H1 (cell line): ENCODE results near the gene NEBL. TPM values are rescaled to one million over a fixed set of nuclear protein-coding genes. Genes with fewer than 3 reads are reported as not detected.

Source experiments
- CTCF ChIA-PET: fragments of 300-600 bp; sonication (Branson Sonifier 250); formaldehyde crosslinking; loops from one replicate; lab custom pipeline; 2021; ENCODE audit not compliant: partially characterized antibody; lab: Charles Lee
- POLR2A ChIA-PET: fragments of 300-600 bp; sonication (Branson Sonifier 250); formaldehyde crosslinking; loops from one replicate; lab custom pipeline; 2021; ENCODE audit warnings: inconsistent platforms; ENCODE audit not compliant: partially characterized antibody; lab: Charles Lee
- DNase-seq, 2 experiments: peaks; one replicate each; pipeline versions ENCODE4 v3.0.0 to v3.0.0-alpha.2; 2010 to 2022; ENCODE audit warnings: low spot score in 2 of 2, low read depth in 1 of 2, mixed read lengths in 1 of 2
- FAIRE-seq: peaks from 2 replicates; lab custom pipeline; 2011; peaks lifted over from hg19 to GRCh38; lab: Jason Lieb, UNC
- H2AFZ ChIP-seq: 2 replicates; pipeline ENCODE4 v1.8.1; 2012; ENCODE audit warnings: low read length, inconsistent platforms
- H2AK5ac ChIP-seq: 2 replicates; pipeline ENCODE4 v1.6.1; 2013; ENCODE audit warnings: low read depth, low read length
- H2BK120ac ChIP-seq: replicated peaks from 2 replicates; pipeline ENCODE3; 2013; ENCODE audit warnings: low read depth, low read length, inconsistent platforms
- H2BK12ac ChIP-seq: 2 replicates; pipeline ENCODE4 v1.6.1; 2013; ENCODE audit warnings: low read depth, low read length
- H2BK15ac ChIP-seq: 2 replicates; pipeline ENCODE4 v1.6.1; 2013; ENCODE audit warnings: low read length
- H2BK20ac ChIP-seq: 2 replicates; pipeline ENCODE4 v1.6.1; 2013; ENCODE audit warnings: low read length
- H2BK5ac ChIP-seq: 2 replicates; pipeline ENCODE4 v1.6.1; 2013; ENCODE audit warnings: low read depth, low read length
- H3K14ac ChIP-seq: 2 replicates; pipeline ENCODE4 v1.6.1; 2013; ENCODE audit warnings: inconsistent platforms; ENCODE audit not compliant: insufficient read length
- H3K18ac ChIP-seq: 2 replicates; pipeline ENCODE4 v1.6.1; 2013; ENCODE audit warnings: low read length; ENCODE audit errors: extremely low read depth
- H3K23ac ChIP-seq: 2 replicates; pipeline ENCODE4 v1.6.1; 2013; ENCODE audit warnings: inconsistent platforms; ENCODE audit not compliant: insufficient read length
- H3K23me2 ChIP-seq: 2 replicates; pipeline ENCODE4 v1.6.1; 2013; ENCODE audit warnings: low read depth, low read length
- H3K27ac ChIP-seq: 2 replicates; pipeline ENCODE4 v1.6.1; 2011; ENCODE audit warnings: low read depth, low read length, inconsistent platforms
- H3K27me3 ChIP-seq, 4 experiments: replicated peaks in 1 of 4; 1 replicate in 1 of 4; 2 replicates in 3 of 4; pipeline versions ENCODE4 v1.6.1 to v1.8.1; 2011 to 2013; ENCODE audit warnings: low read length in 3 of 4, mild to moderate bottlenecking in 3 of 4, inconsistent platforms in 2 of 4, mixed read lengths in 2 of 4, moderate library complexity in 1 of 4; ENCODE audit not compliant: control insufficient read depth in 3 of 4, insufficient read depth in 3 of 4; ENCODE audit errors: extremely low read depth in 1 of 4
- H3K36me3 ChIP-seq, 4 experiments: 2 replicates each; pipeline versions ENCODE4 v1.6.1 to v1.8.1; 2011 to 2013; ENCODE audit warnings: mild to moderate bottlenecking in 4 of 4, low read length in 3 of 4, moderate library complexity in 2 of 4, control low read depth in 1 of 4, inconsistent platforms in 1 of 4; ENCODE audit not compliant: insufficient read depth in 4 of 4, control insufficient read depth in 2 of 4
- H3K4ac ChIP-seq: replicated peaks from 2 replicates; pipeline ENCODE3; 2013; ENCODE audit warnings: low read length, low read depth, mixed read lengths, inconsistent platforms; ENCODE audit not compliant: insufficient read length
- H3K4me1 ChIP-seq, 4 experiments: replicated peaks in 1 of 4; 1 replicate in 1 of 4; 2 replicates in 3 of 4; pipeline versions ENCODE4 v1.6.1 to v1.8.1; 2011 to 2013; ENCODE audit warnings: low read length in 3 of 4, inconsistent platforms in 2 of 4, mixed read lengths in 1 of 4; ENCODE audit not compliant: insufficient read depth in 4 of 4, control insufficient read depth in 3 of 4
- H3K4me2 ChIP-seq, 2 experiments: 2 replicates each; pipeline versions ENCODE4 v1.6.1 to v1.8.1; 2011 to 2013; ENCODE audit warnings: low read depth in 2 of 2, low read length in 2 of 2, control low read depth in 1 of 2, inconsistent platforms in 1 of 2, mild to moderate bottlenecking in 1 of 2; ENCODE audit not compliant: insufficient read depth in 1 of 2
- H3K4me3 ChIP-seq, 4 experiments: fragments of 200-600, 300-600 bp in 1 of 4; sonication (generic), shearing (Covaris generic), sonication (Bioruptor Twin) in 1 of 4; 2 replicates each; pipeline versions ENCODE4 v1.5.1 to v1.8.1; 2011 to 2016; ENCODE audit warnings: low read length in 4 of 4, low read depth in 3 of 4, control low read depth in 2 of 4, inconsistent platforms in 2 of 4, mild to moderate bottlenecking in 2 of 4, mixed read lengths in 1 of 4, moderate library complexity in 1 of 4; ENCODE audit not compliant: insufficient read depth in 2 of 4; ENCODE audit errors: extremely low read depth in 1 of 4
- H3K56ac ChIP-seq: replicated peaks from 2 replicates; pipeline ENCODE3; 2013; ENCODE audit warnings: low read depth, mild to moderate bottlenecking, mixed read lengths, low read length, inconsistent platforms; ENCODE audit not compliant: insufficient read length
- H3K79me1 ChIP-seq: 2 replicates; pipeline ENCODE4 v1.6.1; 2013; ENCODE audit warnings: low read depth, low read length, control low read depth
- H3K79me2 ChIP-seq, 2 experiments: 2 replicates each; pipeline versions ENCODE4 v1.6.1 to v1.8.1; 2012 to 2013; ENCODE audit warnings: low read length in 2 of 2, mild to moderate bottlenecking in 2 of 2, inconsistent platforms in 1 of 2; ENCODE audit not compliant: insufficient read depth in 2 of 2, control insufficient read depth in 1 of 2
- H3K9ac ChIP-seq, 4 experiments: replicated peaks in 1 of 4; 1 replicate in 1 of 4; 2 replicates in 3 of 4; pipeline versions ENCODE4 v1.6.1 to v1.8.1; 2011 to 2013; ENCODE audit warnings: low read depth in 3 of 4, low read length in 3 of 4, control low read depth in 2 of 4, mild to moderate bottlenecking in 2 of 4, moderate library complexity in 2 of 4, inconsistent platforms in 1 of 4; ENCODE audit errors: extremely low read depth in 1 of 4
- H3K9me3 ChIP-seq, 2 experiments: 2 replicates each; pipeline versions ENCODE4 v1.6.1 to v1.8.1; 2012 to 2013; ENCODE audit warnings: mild to moderate bottlenecking in 2 of 2, moderate library complexity in 2 of 2, control low read depth in 1 of 2, inconsistent platforms in 1 of 2, low read depth in 1 of 2, low read length in 1 of 2, mixed read lengths in 1 of 2; ENCODE audit not compliant: insufficient read depth in 2 of 2
- H4K20me1 ChIP-seq, 2 experiments: replicated peaks in 1 of 2; 2 replicates each; pipeline versions ENCODE3 to v1.8.1; 2011 to 2013; ENCODE audit warnings: inconsistent platforms in 2 of 2, low read length in 2 of 2, mild to moderate bottlenecking in 1 of 2; ENCODE audit not compliant: insufficient read depth in 2 of 2, control insufficient read depth in 1 of 2
- H4K5ac ChIP-seq: 2 replicates; pipeline ENCODE4 v1.6.1; 2013; ENCODE audit warnings: low read length, low read depth, mixed read lengths, inconsistent platforms; ENCODE audit not compliant: insufficient read length
- H4K8ac ChIP-seq: 2 replicates; pipeline ENCODE4 v1.8.0; 2013; ENCODE audit warnings: mild to moderate bottlenecking, moderate library complexity, low read length, inconsistent platforms; ENCODE audit not compliant: insufficient read depth; ENCODE audit errors: extremely low read depth
- H4K91ac ChIP-seq: replicated peaks from 2 replicates; pipeline ENCODE3; 2013; ENCODE audit warnings: low read length, mixed read lengths, inconsistent platforms; ENCODE audit not compliant: insufficient read length
- BACH1 ChIP-seq: IDR thresholded peaks from 2 replicates; pipeline ENCODE4 v1.6.1; 2012; ENCODE audit warnings: low read length, improper control_type of control experiment
- BCL11A ChIP-seq, 2 experiments: IDR thresholded peaks; one replicate each; pipeline ENCODE4 v1.6.1; 2011; ENCODE audit warnings: low read depth in 2 of 2, low read length in 2 of 2, mild to moderate bottlenecking in 2 of 2
- CEBPB ChIP-seq: IDR thresholded peaks from 2 replicates; pipeline ENCODE4 v1.6.1; 2012; ENCODE audit warnings: low read depth, low read length
- CTBP2 ChIP-seq: IDR thresholded peaks from 2 replicates; pipeline ENCODE4 v1.7.0; 2011; ENCODE audit warnings: borderline replicate concordance, mild to moderate bottlenecking, moderate library complexity, mixed read lengths, low read length; ENCODE audit not compliant: insufficient read depth, insufficient read length
- EZH2 ChIP-seq: fragments of 200-600 bp; sonication (generic); IDR thresholded peaks from 2 replicates; pipeline ENCODE4 v1.7.1; 2012; ENCODE audit warnings: low read depth, mild to moderate bottlenecking, moderate library complexity, low read length, inconsistent platforms; ENCODE audit not compliant: severe bottlenecking
- NANOG ChIP-seq: IDR thresholded peaks from 2 replicates; pipeline ENCODE4 v1.6.1; 2011; ENCODE audit warnings: low read length, low read depth, mild to moderate bottlenecking, inconsistent platforms; ENCODE audit not compliant: insufficient read depth, poor library complexity, severe bottlenecking
- NRF1 ChIP-seq: IDR thresholded peaks from 2 replicates; pipeline ENCODE4 v1.6.1; 2011; ENCODE audit warnings: mild to moderate bottlenecking, low read depth, low read length, improper control_type of control experiment
- POLR2AphosphoS5 ChIP-seq: IDR thresholded peaks from 2 replicates; pipeline ENCODE4 v1.6.1; 2011; ENCODE audit warnings: low read depth, low read length
- SAP30 ChIP-seq: fragments of 300-600 bp; sonication (generic); IDR thresholded peaks from 2 replicates; pipeline ENCODE4 v1.7.1; 2012; ENCODE audit warnings: low read length, moderate library complexity, mild to moderate bottlenecking, inconsistent platforms; ENCODE audit not compliant: insufficient read depth, insufficient replicate concordance
- SP1 ChIP-seq: IDR thresholded peaks from 2 replicates; pipeline ENCODE4 v1.6.1; 2011; ENCODE audit warnings: low read depth, low read length
- SRF ChIP-seq: IDR thresholded peaks from 2 replicates; pipeline ENCODE4 v1.6.1; 2011; ENCODE audit warnings: mild to moderate bottlenecking, low read depth, low read length, moderate library complexity
- TCF12 ChIP-seq: IDR thresholded peaks from 2 replicates; pipeline ENCODE4 v1.6.1; 2011; ENCODE audit warnings: low read depth, mild to moderate bottlenecking, low read length
- WGBS, 2 experiments: shearing (Covaris generic) in 1 of 2; methylation state at CpG; one replicate each; pipeline versions ENCODE4 v1.1.6 to v1.1.7; 2013 to 2015; ENCODE audit warnings: low lambda C conversion rate in 2 of 2, mixed read lengths in 2 of 2, inconsistent platforms in 1 of 2, low coverage in 1 of 2, missing lambda C conversion rate in 1 of 2; ENCODE audit not compliant: insufficient replicate concordance in 2 of 2, insufficient coverage in 1 of 2, insufficient read length in 1 of 2; ENCODE audit errors: extremely low coverage in 1 of 2, missing lambda C conversion rate in 1 of 2; 5-methylcytosine and 5-hydroxymethylcytosine counted together
- polyA plus RNA-seq, 7 experiments: library from polyadenylated mRNA; depleted of rRNA in 3 of 7; stranded (reverse) in 5 of 7; unstranded in 2 of 7; fragments of >200 nt in 5 of 7; fragments of 200-250 nt in 2 of 7; gene quantifications; 1 replicate in 5 of 7; 2 replicates in 1 of 7; 4 replicates in 1 of 7; pipeline versions ENCODE4 v1.2.1 to v1.2.3, GENCODE V29; 2011 to 2013; ENCODE audit warnings: missing spikeins in 2 of 7, mixed read lengths in 2 of 7
- total RNA-seq: library from RNA; stranded (reverse); fragmentation: NEBNext Ultra II Directional; extraction: Animal tissue kit (Norgen Biotek cat#: 25700); gene quantifications from 2 replicates; pipeline ENCODE4 v1.2.1, GENCODE V29; 2021
- TF ChIP-seq, protein P1 (sequence below): IDR thresholded peaks from 2 replicates; pipeline ENCODE4 v1.6.1; 2012; ENCODE audit warnings: inconsistent platforms

Gene NEBL
- total and polyA plus RNA-seq, 2 of the 8 experiments (the other 6 are each of a cell fraction or from before 2014, with no cell fraction given): 7.5 to 10.5 TPM

DNA sequence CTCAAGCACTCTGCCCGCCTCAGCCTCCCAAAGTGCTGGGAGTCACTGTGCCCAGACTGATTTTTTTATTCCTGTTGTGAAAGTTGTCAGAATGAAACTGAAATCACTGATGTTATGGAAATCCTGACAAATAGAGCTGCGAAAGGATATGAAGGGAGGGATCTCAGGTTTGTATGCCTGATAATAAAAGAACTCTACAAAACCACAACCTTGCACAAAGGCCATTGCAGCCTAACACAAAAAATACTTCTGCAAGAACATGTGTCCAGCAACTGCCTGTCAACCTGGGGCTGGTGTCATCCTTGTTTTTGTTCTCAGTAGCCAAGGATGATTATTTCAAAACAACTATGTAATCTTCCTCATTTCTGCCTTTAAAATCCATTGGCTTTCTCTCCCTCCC, 126.1 kb downstream of the NEBL start:
- DNase-seq (no peak), FAIRE-seq (no peak)
- Histone ChIP-seq H3K27ac (no peak overlapping the region), H2AK5ac (no peak overlapping the region), H3K4me1 (no peaks in the 10 kb centered on the region), H3K9ac (no peak overlapping the region), H3K14ac (no peak overlapping the region), H4K20me1 (no peaks in the 10 kb centered on the region), H3K23ac (no peak overlapping the region), H2BK12ac (no peak overlapping the region), H3K23me2 (no peaks in the 10 kb centered on the region), H3K27me3 (no peaks in the 10 kb centered on the region), H4K91ac (no peak overlapping the region), H3K56ac (no peak overlapping the region), H3K9me3 (no peaks in the 10 kb centered on the region), H3K4me2 (no peak overlapping the region), H3K4ac (no peak overlapping the region), H3K79me1 (no peaks in the 10 kb centered on the region), H3K79me2 (no peaks in the 10 kb centered on the region), H3K36me3 (no peaks in the 10 kb centered on the region), H4K5ac (no peak overlapping the region), H2BK5ac (no peak overlapping the region), H2BK15ac (no peak overlapping the region), H2BK20ac (no peak overlapping the region), H2AFZ (no peak overlapping the region), H2BK120ac (no peak overlapping the region), H3K18ac (no peak overlapping the region), H4K8ac (no peak overlapping the region), H3K4me3 (no peak overlapping the region)
- ChIA-PET POLR2A (no interaction called here), CTCF (interaction anchor here (0.7 to 1.4 kb wide), 3 partner anchors 14 to 1248 kb away, joined by 3 read pairs; no protein-coding TSS in a partner anchor)
- 90% methylated on average over 2 of the region's 2 CpGs; no CpG with 5 or more reads in 1 of the 2 experiments for WGBS, 2 experiments
- no peak for TF ChIP-seq CTBP2
- no peak for TF ChIP-seq TCF12
- no peak for TF ChIP-seq NANOG
- TF ChIP-seq SRF: no peak
- no peak for TF ChIP-seq CEBPB
- TF ChIP-seq SP1: no peak
- TF ChIP-seq, protein P1, sequence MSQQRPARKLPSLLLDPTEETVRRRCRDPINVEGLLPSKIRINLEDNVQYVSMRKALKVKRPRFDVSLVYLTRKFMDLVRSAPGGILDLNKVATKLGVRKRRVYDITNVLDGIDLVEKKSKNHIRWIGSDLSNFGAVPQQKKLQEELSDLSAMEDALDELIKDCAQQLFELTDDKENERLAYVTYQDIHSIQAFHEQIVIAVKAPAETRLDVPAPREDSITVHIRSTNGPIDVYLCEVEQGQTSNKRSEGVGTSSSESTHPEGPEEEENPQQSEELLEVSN: no peak
- TF ChIP-seq BACH1: no peak
- no peak for TF ChIP-seq BCL11A (IDR thresholded peaks at IDR 0.05; ENCODE audit: low read depth in 2 of 2, low read length in 2 of 2)
- TF ChIP-seq NRF1: no peak
- TF ChIP-seq EZH2: no peak
- no peak for TF ChIP-seq POLR2AphosphoS5
- TF ChIP-seq SAP30: no peak
